Effector CD8-positive, alpha-beta T cell (primary cell): ENCODE measurements around the gene FAM131A.

Experiments
- DNase-seq: peaks from one replicate; lab custom pipeline; 2025; lab: John Stamatoyannopoulos, UW
- total RNA-seq, 4 experiments: gene quantifications; one replicate each; lab custom pipeline; 2026; lab: John Stamatoyannopoulos, UW

FAM131A gene, protein sequence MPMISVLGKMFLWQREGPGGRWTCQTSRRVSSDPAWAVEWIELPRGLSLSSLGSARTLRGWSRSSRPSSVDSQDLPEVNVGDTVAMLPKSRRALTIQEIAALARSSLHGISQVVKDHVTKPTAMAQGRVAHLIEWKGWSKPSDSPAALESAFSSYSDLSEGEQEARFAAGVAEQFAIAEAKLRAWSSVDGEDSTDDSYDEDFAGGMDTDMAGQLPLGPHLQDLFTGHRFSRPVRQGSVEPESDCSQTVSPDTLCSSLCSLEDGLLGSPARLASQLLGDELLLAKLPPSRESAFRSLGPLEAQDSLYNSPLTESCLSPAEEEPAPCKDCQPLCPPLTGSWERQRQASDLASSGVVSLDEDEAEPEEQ
- 11.3 to 24.5 (median 19.3) reads per million in 4 experiments for total RNA-seq

DNA sequence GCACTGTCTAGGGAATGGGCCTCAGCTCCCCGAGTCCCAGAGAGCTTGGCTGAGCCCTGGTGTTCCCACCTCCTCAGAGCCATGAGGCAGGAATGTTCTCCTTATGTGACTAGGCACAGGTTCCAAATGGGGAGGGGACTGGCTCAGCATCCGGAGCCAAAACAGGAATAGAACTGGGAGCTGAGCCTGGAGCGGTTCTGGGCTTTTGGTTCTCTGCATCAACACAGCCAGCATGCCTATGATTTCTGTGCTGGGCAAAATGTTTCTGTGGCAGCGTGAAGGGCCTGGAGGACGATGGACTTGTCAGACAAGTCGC lies at the start of gene FAM131A:
Gene FAM131A, plus strand, starts transcription at position 202 of the 316 bp plus-strand sequence. Its CDS starts 31 bp downstream, at position 233.
- no peak for DNase-seq

DNA sequence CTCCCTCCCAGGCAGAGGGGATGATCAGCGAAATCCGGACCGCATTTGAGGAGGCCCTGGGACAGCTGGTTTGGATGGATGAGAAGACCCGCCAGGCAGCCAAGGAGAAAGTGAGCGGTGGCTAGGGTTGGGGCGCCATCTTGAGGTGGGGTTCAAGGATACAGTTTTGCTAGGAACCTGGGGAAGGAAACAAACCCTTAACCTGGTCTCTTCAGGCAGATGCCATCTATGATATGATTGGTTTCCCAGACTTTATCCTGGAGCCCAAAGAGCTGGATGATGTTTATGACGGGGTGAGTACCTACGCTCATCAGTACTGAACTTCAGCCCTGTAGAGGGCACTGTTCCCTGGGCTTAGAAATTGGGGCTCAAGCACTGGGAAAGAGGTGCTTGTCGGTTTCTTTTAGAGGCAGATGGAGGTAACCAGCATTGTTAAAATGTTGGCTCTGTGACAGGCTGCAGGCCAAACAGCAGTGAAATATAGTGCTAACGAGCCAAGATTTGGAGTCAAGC lies 47.9 kb upstream of the FAM131A start:
- DNase-seq, result peak; percentile 21

DNA sequence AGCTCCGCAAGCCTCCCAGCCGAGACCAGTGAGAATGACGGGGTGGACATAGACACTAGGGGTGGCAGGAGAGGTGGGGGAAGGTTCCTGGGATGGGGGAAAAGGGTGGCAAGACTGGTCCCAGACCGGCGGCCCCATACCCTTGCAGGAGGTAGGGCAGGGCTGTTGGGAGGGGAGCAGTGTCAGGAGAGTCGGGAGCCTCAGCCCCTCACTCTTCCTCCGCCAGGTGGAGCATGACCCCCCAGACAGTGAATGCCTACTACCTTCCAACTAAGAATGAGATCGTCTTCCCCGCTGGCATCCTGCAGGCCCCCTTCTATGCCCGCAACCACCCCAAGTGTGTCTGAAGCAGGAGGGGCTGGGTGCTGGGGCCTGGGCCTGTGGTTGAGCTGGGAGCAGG lies 47.1 kb upstream of the FAM131A start:
- DNase-seq, result no peak

GRCh38 chr3:184291044-184291737 lies 46.2 kb upstream of the FAM131A start:
- DNase-seq, result no peak

DNA sequence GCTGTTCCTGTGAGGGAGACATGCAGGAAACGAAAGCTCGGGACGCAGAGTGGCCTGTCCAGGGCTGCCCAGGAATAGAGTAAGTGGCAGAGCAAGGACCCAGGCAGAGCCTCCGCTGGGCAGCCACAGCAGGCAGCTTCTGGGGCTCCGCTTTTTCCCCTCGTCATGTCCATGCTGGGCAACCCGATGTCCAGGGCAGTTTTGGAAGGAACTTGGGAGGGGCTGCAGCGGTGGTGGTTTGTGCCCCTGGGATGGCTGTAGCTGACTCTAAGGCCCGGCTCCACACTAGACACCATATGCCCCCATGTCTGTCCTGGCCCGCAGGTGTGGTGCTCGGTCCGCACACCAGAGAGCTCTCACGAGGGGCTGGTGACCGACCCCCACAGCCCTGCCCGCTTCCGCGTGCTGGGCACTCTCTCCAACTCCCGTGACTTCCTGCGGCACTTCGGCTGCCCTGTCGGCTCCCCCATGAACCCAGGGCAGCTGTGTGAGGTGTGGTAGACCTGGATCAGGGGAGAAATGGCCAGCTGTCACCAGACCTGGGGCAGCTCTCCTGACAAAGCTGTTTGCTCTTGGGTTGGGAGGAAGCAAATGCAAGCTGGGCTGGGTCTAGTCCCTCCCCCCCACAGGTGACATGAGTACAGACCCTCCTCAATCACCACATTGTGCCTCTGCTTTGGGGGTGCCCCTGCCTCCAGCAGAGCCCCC lies 45.5 kb upstream of the FAM131A start:
- DNase-seq, result no peak

- DNase-seq, result no peak
These were observed 41.6 kb upstream of the FAM131A start for GRCh38 chr3:184295771-184296170.

DNA sequence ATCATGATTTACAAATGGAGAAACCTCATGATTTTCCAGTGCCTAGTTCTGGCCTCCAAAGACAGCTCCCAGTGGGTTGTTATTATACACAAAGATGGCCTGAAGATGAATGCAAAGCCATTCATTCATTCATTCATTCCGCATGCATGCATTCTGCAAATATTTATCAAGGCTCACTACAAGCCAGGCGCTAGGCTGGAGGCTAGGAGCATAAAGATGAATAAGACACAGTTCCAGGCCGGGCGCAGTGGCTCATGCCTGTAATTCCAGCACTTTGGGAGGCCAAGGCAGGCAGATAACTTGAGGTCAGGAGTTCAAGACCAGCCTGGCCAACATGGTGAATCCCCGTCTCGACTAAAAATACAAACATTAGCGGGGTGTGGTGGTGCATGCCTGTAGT lies 40.8 kb upstream of the FAM131A start:
- no peak for DNase-seq

DNA sequence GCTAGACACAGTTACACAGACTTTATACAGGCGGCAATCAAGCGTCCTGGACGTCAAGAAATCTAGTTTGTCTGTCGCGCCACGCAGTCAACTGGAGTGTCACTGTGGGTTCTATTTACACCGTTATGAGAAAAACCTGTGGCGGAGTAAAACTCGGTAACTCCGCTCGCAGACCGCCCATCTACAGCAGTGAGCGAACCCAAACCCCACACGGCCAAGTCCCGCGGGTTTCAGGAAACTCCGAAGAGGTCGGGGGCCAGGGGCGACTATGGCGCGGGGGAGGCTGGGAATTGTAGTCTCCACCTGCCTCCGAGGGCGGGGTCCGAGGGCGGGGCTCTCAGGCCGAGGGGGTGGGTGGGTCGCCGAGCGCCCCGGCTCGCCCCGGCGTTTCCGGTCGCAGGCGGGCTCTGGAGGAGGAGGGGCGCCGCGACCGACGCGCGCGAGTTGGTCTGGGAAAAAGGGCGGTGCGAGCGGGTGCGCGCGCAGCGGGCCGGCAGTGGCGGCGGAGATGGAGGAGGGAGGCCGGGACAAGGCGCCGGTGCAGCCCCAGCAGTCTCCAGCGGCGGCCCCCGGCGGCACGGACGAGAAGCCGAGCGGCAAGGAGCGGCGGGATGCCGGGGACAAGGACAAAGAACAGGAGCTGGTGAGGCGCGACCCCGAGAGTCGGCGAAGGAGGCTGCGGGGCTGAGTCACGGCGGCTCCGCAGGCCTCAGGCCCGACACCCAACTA lies 38.5 kb upstream of the FAM131A start, which contains the start of gene PSMD2:
Gene PSMD2, plus strand, starts transcription at position 483 of the 729 bp plus-strand sequence. Its CDS starts 26 bp downstream, at position 509.
- peak; percentile 97 for DNase-seq

GRCh38 chr3:184299488-184300377 lies 37.7 kb upstream of the FAM131A start:
- no peak for DNase-seq

DNA sequence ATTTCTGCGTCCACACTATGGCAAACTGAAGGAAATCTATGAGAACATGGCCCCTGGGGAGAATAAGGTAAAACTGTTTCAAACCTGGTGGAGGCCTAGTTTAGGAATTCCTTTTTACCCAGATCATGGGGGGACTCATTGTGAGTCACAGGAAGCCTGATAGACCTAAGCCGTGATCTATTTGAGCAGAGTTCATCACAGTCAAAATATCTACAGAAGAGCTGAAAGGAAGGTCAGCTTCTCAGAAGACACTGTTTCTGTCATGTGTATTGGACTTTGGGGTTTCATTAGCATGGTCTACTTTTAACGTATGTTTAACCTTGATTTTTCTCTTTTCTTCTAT lies 37.1 kb upstream of the FAM131A start:
- DNase-seq, result no peak

GRCh38 chr3:184305577-184305976 lies 31.8 kb upstream of the FAM131A start:
- DNase-seq, result no peak

GRCh38 chr3:184306341-184306972 lies 30.9 kb upstream of the FAM131A start:
- DNase-seq, result no peak

DNA sequence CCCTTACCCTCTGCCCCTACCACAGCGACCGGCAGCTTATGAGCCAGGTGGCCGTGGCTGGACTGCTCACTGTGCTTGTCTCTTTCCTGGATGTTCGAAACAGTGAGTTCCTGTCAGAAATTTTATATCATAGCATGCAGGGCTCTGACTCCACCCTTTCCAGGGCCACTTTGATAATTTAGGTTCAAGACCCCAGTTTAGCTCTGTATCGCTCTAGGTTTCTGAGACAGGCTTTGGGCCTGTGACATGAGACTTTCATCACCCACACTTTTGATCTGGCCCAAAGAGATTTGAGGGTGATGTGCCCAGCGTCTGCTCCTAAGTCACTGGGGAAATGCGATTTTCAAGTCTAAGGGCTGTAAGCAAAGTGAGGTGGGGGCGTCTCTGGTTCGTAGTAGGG lies 29.5 kb upstream of the FAM131A start:
- no peak for DNase-seq

GRCh38 chr3:184308744-184309143 lies 28.7 kb upstream of the FAM131A start:
- no peak for DNase-seq

DNA sequence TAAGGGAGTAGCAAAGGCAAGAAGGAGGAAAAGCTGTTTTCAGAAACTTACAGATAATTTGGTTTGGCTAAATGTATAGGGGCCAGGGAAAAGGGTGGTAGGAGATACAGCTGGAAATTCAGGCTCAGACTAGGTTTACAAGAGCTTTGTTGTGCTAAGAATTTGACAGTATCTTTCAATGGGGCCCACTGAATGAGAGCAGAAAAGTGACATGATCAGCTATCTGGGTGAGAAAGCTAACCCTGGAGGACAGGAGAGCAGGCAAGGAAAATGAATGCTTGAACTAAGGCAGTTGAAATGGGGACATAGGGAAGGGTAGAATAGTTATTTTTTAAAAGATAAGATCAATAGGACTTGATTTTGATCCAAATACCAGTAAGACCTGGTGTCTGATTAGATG lies 25.8 kb upstream of the FAM131A start:
- DNase-seq, result no peak

DNA sequence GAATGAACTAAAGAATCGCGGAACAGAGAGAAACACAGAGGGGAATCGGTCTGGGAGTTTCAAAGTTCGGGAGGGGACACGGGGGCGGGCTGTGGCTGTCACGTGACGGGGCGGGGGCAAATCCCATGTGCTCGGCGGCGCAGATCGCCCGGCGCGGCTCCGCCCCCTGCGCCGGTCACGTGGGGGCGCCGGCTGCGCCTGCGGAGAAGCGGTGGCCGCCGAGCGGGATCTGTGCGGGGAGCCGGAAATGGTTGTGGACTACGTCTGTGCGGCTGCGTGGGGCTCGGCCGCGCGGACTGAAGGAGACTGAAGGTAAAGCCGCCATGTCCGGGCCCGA lies 23.1 kb upstream of the FAM131A start, which contains the start of gene EIF4G1:
Gene EIF4G1, plus strand, starts transcription at position 244 of the 337 bp plus-strand sequence. CDS start 1,191 bp downstream, outside the sequence.
- peak; percentile 86 for DNase-seq

DNA sequence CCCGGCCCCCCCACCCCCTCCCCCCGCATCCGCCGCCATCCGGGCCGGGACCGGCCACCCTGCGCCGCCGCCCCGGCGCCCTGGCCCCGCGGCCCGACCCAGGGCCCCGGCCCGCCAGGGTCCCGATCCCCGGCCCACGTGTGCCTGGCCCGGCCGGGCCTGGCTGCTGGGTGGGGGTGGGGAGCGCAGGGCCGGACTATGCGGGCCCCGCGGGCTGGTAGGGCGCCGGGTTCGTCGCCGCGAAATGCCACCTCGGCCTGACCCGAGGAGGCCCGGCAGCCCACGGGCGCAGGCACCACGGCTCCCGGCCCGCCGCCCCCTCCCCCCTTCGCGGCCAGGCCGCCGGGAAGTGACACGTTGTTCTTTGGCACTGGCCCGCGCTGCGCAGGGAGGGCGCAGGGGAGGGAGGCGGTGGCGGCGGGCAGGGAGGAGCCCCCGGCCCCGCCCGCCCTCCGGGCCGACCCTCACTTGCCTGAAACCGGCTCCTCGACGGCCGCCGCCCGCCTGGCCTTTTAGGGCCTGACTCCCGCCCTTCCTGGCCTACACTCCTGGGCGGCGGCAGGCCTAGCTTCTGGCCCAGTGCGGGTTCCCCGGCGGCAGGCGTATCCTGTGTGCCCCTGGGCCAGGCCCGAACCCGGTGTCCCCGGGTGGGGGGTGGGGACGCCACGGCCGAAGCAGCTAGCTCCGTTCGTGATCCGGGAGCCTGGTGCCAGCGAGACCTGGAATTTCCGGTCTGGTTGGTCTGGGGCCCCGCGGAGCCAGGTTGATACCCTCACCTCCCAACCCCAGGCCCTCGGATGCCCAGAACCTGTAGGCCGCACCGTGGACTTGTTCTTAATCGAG lies 22.5 kb upstream of the FAM131A start:
- DNase-seq, result peak; percentile 57

DNA sequence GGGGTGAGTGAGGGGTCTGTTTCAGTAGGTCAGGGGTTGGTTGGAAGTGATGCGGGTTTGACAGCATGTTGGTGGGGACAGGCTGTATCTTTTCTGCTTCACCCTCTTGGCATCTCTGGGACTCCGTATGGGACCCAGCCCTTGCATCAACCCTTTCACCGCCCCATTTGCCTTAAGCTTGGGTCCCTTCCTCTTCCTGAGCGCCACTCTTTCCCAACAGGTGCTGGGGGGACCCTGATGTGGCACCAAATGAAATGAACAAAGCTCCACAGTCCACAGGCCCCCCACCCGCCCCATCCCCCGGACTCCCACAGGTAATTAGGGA lies 21.9 kb upstream of the FAM131A start:
- no peak for DNase-seq

- DNase-seq, result no peak
These were observed 21.3 kb upstream of the FAM131A start for GRCh38 chr3:184315871-184316661.
